Esophagus mucosa (tissue), 1 donor: ENCODE results near the gene HSF5. TPM values are rescaled to one million over a fixed set of nuclear protein-coding genes. Genes with fewer than 3 reads are reported as not detected.

Experiments used
- ATAC-seq: fragments of 200-7000 bp; cut with Tn5 transposase; one replicate; pipeline ENCODE4 v1.9.1; 2020
- total RNA-seq: library from RNA; stranded (reverse); gene quantifications from one replicate; pipeline ENCODE4 v1.2.4, GENCODE V29; 2023
- donor health status: DM: yes; HTN: yes; CAD: no.

HSF5 gene
- not detected for total RNA-seq

DNA sequence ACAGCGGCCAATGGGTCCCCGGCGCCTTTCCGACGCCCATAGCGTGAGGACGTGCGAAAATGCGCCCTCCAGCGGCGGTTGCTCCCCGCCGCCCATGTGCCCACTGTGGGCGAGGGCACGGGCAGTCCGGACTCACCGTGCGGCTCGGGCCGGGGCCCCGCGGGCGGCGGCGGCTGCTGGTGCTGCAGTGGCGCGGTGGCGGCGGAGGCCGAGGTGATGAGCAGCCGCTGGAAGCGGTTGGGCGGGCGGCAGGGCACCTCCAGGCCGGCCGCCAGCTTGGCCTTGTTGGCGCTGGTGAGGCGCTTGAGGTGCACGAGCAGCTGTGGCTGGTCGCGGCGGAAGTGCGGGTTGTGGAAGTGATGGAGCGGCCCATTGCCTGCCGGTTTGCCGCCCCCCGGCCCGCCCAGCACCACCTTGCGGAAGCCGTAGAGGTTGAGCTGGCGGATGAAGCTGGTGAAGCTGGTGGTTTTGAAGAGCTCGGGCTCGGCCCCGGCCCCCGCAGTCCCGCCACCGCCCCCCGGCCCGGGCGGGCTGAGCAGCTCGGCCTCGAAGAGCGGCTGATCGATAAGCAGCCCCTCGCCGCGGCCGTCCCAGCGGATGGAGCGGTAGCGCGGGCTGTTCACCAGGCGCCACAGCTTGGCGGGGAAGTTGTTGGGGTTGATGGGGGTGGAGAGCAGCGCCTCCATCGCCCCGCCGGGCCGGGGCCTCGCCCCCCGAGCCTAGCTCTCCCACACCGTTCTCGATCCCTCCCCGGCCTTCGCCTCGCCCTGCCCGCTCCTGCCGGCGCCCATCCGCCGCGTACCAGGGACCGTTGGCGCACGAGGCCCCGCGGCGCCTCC lies at the start of gene HSF5:
Gene HSF5 (minus strand): TSS at position 820 of the 839 bp plus-strand sequence. CDS start 134 bp downstream, at position 686.
- peak; percentile 58 for ATAC-seq

GRCh38 chr17:58537266-58537665 lies 49.1 kb upstream of the HSF5 start:
- ATAC-seq: no peak

DNA sequence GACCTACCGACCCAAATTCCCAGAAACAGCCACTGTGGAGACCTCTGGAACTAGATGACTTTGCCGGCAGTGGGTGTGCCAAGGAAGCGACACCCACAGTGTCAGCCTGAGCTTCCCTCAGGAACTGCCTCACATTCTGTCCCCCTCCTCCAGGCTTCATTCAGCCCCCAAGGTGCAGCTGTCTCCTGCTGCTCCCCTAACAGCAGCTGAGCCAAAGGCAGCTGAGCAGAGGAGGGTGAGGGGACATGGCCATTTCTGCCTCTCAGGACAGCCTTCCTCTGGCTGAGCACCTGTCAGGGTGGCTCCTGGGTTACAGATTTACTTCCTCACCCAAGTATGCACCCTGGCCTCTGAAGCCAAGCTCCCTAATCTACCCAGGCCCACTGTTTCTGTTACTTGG lies 48.3 kb upstream of the HSF5 start:
- ATAC-seq: no peak

GRCh38 chr17:58535431-58535830 lies 47.2 kb upstream of the HSF5 start:
- no peak for ATAC-seq

GRCh38 chr17:58534901-58535421 lies 46.8 kb upstream of the HSF5 start:
- no peak for ATAC-seq

DNA sequence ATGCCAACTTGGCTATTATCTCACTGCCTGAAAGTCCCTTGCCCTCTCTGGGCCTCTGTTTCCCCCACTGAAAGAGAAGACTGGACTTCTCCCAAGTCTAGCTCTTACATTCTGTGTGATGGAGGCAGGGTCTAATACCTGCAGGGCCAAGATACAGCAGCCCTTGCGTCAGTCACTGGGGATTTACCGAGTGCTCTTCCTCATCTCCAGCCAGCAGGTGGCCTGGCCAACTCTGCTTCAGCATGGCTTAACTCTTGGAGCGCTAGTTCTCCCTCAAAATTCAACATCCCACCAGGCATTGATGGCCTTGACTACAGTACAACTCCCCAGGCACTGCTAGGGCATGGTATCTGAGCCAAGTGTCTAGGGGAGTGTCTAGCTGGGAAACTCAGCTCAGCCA lies 46.1 kb upstream of the HSF5 start:
- no peak for ATAC-seq

DNA sequence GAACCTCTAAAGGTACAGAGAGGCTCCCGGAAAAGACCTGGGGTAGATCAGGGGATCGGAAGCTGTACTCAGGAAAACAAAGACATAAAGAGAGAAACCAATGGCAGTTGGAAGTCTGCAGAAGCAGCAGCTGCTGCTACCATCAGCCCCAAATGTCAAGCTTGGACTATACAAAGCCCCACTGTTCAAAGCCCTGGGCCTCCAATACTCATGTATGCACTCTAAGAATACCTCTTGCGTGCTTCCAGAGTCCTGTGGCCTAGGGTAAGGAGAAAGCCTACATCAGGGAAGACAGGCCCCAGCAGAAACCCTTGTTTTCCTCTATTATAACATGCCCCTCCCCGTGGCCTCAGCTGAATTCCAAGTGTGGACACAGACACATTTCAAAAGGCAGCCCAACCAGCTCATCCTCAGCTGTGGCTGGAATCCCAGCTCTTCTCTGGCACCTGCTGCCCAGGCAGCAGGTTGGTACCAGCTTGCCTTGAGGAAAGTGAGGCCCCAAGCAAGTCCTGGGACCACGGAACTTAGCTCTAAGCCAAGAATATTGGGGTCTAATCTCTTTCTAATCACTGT lies 45.5 kb upstream of the HSF5 start:
- no peak for ATAC-seq

- ATAC-seq: no peak
These were observed 44.3 kb upstream of the HSF5 start for GRCh38 chr17:58532555-58532951.

DNA sequence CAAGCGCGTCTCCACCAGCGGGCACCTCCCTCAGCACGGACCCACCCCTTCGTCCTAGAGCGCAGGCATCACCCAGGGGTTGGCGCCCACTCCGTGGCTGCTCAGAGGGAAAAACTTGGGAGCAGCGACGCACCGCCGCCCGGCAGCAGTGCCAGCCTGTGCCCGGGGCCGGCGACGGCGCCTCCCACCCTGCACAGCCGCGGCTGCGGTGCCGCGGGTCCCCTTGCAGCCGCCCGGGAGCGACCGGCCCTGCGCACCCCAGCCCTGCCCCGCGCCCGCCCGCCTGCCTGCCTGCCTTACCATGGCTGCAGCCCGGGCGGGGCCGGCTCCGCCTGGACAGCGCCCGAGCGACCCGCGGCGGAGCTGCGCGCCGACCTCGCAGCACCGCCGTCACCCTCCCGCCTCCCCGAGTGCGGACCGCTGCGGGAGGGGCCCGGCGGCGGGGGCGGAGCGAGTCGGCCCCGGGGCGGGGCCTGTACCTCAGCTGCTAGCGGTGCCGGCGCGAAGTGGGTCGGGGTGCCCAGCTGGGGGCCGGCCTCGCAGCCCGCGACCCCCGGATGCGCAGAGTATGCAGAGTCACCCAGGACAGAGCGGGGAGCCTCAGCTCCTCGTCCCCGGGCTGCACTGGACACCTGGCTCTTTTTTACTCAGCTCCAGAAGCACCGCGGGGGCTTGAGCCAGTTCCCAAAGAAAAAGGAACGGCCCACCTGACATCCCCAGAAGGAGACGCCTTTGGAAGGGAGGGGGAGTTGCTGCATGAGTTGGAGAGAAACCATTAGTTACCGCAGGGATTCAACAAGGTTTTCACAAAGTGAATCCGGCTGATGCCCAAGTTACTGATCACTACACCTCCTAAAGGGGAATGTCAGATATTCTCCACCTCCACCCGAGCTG lies 43.7 kb upstream of the HSF5 start:
- peak; percentile 74 for ATAC-seq

- ATAC-seq: no peak
These were observed 42.9 kb upstream of the HSF5 start for GRCh38 chr17:58531122-58531521.

DNA sequence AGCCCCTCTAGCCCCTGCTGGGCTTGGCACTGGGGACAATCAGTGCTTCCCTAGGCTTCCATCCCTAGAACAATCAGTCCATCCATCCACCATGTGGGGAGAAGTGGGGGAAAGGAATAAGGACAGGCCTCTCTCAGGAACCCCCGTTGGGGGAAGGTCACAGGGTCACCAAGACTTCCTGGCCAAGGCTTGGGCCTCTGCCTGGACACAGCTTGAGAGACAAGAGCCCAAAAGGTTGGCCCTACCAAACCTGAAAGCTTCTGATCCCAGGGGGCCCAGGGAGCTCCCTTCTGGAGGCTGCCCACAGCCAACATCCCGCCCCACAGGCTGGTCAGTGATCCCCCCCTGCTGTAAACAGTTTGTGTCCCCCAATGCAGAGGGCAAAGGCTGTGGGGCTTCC lies 42.4 kb upstream of the HSF5 start:
- ATAC-seq: no peak

DNA sequence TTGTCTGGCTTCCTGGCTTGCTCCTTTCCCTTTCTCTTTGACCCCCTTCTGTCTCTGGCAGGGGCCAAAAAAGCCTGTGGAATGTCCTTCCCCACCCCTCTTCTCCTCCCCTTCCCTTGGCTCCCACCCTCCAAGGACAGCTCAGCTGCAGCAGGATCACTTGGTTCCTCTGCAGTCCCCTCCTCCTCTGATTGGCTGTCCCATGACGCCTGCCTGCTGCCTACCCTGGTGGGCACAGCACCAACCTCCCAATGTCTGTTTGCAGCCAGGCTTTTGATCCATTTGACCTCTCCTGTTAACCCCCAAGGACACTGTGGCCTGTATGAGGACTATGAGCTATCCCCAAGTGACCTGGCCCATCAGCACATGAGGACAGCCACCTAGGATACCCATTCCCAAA lies 41.1 kb upstream of the HSF5 start:
- no peak for ATAC-seq

DNA sequence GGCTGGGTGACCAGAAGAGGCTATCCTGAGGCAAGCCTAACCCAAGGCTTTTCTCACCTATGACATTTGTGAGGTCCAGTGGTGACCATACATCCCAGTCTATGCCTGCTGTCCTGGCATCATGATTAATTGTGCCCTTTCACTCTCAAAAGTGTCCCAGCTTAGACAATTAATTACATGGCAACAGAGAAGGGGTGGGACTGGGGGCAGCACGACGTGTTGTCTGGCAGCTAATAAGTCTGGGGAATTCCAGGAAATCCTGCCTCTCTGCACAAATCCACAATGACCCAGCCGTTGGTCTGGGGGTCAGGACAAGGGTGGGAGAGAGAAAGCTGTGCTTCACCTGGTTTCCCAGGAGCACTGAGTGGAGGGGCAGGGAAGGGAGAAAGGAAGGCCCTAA lies 40.2 kb upstream of the HSF5 start:
- ATAC-seq: no peak

- ATAC-seq: no peak
These were observed 39.7 kb upstream of the HSF5 start for GRCh38 chr17:58527949-58528348.

DNA sequence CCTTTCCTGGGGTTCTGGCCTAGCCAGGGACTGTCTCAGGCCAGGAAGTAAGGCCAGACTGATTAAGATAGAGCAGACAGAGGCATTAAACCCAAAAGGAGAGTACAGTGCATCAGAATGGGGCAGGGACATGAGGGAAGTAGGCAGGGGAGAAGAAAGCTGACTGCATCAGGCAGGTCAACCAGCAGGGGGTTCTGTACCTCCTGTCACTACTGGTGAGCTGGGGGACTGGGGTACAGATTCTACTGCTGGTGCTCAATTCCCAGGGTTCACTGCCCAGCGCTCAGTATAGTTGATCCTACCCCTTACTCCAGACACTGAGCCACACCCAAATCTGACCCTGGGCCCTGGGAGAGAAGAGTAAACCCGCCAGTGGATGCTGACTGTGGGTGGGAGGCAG lies 39.1 kb upstream of the HSF5 start:
- ATAC-seq: no peak

DNA sequence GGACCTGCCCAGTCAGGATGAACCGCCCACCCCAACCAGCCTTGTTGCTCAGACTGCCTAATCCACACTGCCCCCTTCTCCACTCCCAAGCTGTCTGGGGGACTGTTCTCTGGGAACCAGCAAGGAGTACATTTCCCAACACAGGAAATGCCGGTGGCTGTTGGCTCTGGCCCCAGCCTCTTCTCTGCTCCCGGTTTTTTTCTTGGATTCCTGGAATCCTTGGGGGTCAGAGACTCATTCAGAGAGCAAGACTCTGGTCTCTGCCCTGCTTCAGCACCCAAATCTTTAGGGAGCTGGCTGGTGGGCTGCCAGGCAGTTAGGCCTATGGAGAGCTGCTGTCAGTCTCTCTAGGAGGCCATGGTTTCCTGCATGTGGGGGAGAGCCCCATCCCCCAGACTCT lies 37.0 kb upstream of the HSF5 start:
- no peak for ATAC-seq

- ATAC-seq: no peak
These were observed 33.5 kb upstream of the HSF5 start for GRCh38 chr17:58521680-58522079.

DNA sequence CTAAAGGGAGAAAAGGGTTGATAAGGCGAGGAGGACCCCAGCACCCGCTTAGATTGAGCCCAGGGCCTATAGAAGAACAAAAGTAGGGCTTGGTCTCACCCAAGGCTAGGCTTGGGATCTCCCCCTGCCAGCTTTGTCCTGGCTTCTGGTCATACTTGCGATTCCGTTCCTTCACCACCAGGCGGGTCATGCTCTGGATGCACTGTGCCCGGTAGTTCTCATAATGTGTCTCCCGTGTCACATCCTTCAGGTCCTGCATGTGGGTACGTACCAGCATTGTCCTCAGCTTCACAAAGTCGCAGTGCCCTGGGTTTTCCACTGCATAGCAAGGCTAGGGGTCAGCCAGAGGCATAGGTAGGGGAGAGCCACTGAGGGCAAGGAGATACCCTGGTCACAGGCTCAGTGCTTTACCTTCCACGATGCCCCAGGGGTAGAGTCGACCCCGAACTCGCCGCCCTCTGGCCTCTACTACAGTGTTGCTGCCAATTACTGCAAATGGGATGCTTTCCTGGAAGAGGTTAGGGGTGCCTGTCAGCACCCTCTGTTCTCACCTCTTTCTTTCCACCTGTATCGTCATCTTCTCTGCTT lies 32.7 kb upstream of the HSF5 start:
- no peak for ATAC-seq

GRCh38 chr17:58517928-58518609 lies 29.9 kb upstream of the HSF5 start:
- peak; percentile 93 for ATAC-seq

- peak; percentile 59 for ATAC-seq
These were observed 29.2 kb upstream of the HSF5 start for GRCh38 chr17:58517378-58517927.

DNA sequence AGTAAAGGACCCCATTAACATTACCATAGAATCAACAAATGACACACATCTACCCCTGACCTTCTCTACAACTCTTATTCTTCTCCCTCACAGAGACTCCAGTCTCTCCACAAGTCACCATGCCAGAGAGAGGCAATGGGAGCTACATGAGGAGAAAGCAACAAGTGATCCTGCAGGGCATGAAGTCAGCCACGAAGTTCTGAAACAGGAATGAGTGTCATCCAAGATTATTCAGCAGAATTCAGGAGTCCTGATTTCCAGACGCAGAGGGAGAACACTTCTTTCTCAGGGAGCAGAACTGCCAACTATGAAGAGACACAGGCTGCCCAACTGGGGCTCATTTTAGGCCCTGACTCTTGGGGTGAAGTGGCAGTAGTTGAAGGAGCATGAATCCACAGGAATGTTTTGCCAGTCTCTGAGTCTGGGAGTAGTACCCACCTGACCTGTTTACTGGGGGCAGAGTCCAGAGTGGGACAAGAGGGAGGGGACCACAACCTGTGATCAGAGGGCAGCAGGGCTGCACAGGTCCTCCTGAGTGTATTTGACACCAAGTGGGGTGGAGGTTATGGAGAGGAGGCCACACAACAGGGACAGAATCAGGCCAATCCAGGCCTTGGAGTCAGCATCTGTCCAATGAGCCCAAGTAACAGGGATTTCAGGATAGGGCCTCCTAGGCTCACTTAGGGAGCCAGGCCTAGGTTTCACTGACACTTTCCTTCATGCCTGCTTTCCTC lies 28.6 kb upstream of the HSF5 start:
- no peak for ATAC-seq
